GM21825 (cell line): ENCODE results near the gene ZNF491.
"Not testable (repeated sequence)": the region's sequence is repeated elsewhere in the genome, so short reads cannot be mapped to it uniquely, and the experiment has no call there.

Experiments used
- ATAC-seq: cut with Tn5 transposase; IDR thresholded peaks from one replicate; pipeline ENCODE4 v1.9.1; 2021; ENCODE audit warnings: mild to moderate bottlenecking, moderate library complexity; ENCODE audit not compliant: unreplicated experiment

Gene ZNF491

DNA sequence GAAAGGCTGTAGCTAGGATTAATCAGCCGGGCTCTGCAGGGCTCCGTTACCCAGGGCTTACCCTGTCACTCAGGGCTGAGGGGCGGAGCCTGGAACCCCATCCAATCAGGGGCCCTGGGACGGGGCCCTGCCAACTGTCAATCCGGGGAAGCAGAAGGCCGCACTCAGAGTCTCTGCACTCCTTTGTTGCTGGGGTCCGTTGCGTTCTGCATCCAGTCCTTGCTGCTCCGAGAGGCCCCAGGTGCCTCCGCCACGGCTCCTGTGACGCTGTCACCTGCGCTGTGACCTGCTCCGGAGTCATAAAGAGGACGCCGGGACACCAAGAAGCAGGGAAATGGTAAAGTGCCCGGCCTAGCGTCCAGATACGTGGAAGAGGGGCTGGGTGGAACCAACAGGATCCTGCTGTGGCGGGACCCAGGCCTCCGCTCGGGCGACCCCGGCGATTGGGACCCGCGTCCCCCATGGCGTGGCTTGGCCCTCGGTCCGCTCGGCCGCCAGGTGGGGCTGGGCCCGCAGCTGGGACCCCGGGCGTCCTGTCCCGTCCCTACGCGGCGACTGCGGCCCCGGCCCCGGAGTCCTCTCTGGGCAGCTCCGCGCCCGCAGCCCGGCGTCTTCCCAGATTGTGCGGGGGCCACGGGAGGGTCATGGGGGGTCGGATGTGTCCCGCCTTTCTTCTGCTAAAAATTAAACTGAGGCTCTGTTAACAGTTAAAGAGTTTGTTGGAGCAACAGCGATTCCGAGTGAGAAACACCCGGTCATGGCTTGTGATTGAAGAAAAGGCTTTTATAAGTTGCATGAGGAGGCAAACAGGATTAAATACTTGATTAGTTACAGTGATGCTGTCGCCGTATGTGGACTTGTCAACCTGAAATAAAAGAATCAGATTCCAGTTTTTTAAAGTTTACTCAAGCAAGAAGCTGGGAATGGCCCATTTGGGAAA lies at the start of gene ZNF491:
Gene ZNF491 (plus strand): TSS at position 133 of the 940 bp plus-strand sequence. CDS start 7,431 bp downstream, outside the sequence.
- ATAC-seq = peak; percentile 92

DNA sequence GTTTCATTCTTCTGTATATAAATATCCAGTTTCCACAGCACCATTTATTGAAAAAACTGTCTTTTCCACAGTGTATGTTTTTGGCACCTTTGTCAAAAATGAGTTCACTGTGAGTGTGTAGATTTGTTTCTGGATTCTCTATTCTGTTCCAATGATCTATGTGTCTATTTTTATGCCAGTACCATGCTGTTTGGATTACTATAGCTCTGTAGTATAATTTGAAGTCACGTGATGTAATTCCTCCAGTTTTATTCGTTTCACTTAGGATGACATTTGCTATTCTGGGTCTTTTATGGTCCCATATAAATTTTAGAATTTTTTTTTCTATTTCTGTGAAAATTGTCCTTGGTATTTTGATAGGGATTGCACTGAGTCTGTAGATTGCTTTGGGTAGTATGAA lies 48.6 kb upstream of the ZNF491 start:
- no peak for ATAC-seq

DNA sequence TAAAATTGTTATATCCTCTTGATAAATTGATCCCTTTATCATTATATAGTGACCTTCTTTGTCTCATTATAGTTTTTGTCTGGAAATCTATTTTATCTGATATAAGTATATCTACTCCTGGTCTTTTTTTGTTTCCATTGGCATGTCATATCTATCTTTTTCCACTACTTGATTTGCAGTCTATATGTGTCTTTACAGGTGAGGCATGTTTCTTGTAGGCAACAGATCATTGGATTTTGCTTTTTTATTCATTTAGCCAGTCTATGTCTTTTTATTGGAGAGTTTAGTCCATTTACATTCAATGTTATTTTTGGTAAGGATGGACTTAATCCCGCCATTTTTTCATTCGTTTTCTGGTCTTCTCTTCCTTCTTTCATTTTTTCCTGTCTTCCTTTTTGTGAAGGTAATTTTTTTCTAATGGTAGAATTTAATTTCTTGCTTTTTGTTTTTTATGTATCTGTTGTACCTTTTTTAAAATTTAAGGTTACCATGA lies 46.0 kb upstream of the ZNF491 start:
- no peak for ATAC-seq

DNA sequence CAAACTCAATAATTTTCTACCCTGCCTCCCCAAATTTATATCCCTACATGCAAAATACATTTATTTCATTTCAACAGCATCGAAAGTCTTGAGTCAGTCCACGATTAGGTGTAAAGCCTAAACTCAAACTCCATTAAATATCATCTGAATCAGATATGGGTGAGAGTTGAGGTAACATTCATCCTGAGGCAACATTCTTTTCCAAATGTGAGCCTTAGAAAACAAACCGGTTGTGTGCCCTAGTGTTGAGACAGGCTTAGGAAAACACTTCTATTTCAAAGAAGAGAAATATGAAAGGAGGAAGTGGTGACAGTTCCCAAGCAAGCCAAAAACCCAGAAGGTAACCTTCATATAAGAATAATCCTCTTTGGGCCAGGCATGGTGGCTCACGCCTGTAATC lies 43.7 kb upstream of the ZNF491 start:
- no peak for ATAC-seq

DNA sequence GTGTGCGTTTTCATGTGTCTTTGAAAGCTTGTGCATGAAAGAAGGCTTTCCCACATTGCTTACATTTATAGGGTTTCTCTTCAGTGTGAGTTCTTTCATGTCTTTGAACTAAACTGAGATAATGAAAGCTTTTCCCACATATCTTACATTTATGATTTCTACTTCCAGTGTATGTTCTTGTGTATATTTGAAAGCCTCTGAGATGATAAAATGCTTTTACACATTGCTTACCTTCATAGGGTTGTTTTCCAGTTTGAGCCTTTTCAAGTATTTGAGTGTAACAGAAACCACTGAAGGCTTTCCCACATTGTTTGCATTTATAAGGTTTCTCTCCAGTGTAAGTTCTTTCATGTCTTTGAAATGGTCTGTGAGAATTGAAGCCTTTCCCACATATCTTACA lies 41.4 kb upstream of the ZNF491 start:
- no peak for ATAC-seq

DNA sequence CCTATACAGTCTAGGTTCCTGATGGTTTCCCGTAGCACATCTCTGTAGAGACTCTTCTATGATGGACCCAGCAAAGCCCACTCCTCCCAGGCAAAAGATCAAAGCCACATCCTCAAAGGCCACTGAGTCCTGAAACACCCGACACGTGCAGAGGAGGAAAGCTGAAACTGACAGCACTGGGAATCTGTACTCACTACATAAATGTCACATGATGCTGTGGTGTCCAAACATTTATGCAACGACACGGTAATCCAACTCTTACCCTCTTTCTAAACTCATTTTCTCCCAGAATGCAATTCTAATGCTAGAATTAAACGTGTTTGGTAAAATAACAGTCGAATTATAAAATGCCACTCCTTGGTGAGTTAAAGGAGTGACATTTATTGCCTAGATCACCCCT lies 38.5 kb upstream of the ZNF491 start:
- ATAC-seq = no peak

DNA sequence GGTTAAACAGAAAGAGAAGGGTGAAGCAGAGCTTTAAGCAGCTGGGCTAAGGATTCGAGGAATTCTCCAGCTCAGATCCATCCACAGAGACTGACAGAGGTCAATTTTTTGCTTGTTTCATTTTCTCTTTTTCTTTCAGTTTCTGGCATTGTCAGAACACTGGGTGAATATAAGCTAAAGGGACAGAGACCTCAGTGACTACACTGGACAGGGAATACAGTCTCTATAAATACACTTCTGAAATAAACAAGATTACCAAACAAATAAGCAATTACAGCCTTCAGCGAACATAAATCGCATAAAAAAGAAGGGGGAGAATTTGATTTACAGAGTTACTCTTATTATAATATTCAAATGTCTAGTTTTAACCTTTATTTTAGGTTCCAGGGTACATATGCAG lies 35.2 kb upstream of the ZNF491 start:
- no peak for ATAC-seq

DNA sequence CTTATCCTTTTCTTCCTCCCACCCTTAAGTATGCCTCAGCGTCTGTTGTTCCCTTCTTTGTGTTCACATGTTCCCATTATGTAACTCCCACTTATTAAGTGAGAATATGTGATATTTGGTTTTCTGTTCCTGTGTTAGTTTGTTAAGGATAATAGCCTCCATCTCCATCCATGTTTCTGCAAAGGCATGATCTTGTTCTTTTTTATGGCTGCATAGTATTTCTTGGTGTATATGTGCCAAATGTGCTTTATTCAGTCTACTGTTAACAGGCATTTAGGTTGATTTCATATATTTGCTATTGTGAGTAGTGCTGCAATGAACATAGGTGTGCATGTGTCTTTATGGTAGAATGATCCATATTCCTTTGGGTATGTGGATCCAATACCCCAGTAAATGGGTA lies 34.7 kb upstream of the ZNF491 start:
- no peak for ATAC-seq

DNA sequence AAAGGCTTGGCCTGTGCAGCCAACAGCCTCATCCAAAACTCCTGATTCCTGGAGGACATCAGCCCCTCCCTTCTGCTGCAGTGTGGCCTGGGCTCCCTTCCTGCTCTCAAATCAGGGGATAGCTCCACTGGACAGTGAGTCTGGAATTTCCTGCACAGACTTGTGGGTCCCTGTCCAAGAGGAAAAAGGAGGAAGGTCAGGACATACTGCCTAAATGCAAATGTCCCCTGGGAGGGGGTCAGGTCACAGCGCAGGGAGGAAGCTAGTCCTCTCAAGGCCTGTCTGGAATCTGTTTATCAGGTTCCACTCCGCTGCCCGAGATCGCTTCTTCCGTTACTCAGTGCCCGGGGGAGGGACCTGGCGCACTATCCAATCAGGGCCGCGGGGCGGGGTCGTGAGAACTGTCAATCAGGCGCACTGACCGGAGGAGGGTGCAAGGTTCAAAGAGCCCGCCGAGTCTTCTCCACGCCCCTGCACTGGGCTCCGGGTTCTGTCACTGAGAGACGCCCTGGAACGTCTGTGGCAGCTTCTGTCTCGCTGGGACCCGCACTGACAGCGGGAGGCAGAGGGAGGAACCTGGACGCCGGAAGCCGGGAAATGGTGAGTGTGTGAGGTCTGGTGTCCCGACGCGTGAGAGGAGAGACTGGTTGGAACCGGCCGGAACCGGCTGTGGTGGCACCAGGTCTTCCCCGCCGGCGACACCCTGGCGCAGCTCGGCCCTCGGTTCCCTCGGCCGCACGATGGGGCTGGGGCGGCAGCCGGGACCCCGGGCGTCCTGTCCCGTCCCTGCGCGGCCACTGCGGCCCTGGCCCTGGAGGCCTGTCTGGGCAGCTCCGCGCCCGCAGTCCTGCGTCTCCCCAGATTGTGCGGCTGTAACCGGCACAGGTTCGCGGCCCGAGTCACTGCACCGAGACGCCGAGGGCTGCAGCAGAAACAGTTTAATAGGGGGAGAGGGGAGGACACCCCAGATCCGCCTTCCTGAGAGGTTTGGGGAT lies 31.4 kb upstream of the ZNF491 start, which contains the start of gene ZNF441:
Gene ZNF441 (plus strand): TSS at position 404 of the 995 bp plus-strand sequence. CDS start 194 bp downstream, at position 598.
- ATAC-seq = peak; percentile 85

DNA sequence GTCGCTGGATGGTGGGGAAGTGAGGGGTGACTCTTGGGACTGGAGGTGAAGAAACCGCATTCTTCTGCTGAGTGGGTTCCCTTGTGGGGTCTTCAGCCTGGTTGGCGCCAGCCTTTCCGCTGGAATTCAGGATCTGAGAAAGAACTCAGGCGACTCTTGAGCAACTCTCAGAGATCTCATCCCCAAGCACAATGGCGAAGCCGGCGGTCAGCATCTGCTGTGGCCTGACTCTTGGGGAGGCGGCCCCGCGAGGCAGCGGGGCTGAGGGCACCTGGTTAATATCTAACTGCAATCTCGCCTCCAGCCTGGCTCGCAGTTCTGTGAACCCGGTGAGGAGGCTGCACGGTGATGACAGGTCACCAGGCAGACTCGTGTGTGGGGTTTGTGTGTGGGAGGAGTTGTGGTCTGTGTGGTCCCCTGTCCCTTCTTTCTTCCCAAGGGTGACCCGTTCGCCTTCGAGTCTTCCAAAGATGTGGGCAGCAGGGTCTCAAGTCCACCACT lies 30.6 kb upstream of the ZNF491 start:
- peak; percentile 41 for ATAC-seq

DNA sequence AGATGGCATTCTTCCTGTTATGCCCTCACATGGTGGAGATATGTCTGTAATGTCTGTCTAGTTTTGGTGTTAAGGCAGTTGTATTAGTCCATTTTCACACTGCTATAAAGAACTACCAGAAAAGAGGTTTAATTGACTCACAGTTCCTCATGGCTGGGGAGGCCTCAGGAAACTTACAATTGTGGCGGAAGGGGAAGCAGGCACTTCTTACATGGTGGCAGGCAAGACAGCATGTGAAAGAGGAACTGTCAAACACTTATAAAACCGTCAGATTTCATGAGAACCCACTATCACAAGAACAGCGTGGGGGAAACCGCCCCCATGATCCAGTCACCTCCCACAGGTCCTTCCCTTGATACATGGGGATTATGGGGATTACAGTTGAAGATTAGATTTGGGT lies 28.3 kb upstream of the ZNF491 start:
- no peak for ATAC-seq

DNA sequence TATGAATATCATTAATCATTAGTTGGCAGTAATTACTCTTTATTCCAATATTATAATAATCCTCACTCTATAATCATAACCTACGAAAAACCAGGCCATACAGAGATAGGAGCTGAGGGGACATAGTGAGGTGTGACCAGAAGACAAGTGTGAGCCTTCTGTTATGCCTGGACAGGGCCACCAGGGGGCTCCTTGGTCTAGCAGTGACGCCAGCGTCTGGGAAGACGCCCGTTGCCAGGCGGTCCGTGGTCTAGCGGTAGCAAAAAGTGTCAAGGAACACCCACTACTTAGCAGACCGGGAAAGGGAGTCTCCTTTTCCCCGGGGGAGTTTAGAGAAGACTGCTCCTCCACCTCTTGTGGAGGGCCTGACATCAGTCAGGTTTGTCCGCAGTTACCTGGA lies 26.8 kb upstream of the ZNF491 start:
- not testable (repeated sequence) for ATAC-seq

DNA sequence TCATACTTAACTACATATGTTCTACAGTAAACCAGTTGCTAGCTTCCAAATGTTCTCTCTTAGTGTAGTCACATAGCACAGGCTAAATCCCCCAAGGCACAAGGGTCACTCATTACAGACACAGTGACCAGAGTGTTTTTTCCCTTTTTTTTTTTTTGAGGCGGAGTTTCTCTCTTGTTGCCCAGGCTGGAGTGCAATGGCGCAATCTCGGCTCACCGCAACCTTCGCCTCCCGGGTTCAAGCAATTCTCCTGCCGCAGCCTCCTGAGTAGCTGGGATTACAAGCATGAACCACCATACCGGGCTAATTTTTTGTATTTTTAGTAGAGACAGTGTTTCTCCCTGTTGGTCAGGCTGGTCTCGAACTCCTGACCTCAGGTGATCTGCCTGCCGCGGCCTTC lies 21.7 kb upstream of the ZNF491 start:
- not testable (repeated sequence) for ATAC-seq

DNA sequence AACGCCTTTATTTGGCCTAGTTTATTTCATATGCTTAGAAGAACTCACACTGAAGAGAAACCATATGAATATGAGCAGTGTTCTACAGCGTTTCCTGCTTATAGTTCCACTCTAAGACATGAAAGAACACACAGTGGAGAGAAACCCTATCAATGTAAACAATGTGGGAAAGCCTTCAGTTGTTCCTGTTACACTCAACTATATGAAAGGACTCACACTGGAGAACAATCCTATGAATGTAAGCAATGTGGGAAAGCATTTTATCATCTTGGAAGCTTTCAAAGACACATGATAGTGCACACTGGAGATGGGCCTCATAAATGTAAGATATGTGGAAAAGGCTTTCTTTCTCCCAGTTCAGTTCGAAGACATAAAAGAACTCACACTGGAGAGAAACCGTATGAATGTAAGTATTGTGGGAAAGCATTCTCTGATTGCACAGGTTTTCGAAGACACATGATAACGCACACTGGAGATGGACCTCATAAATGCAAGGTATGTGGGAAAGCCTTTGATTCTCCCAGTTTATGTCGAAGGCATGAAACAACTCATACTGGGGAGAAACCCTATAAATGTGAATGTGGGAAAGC lies 17.8 kb upstream of the ZNF491 start:
- no peak for ATAC-seq

DNA sequence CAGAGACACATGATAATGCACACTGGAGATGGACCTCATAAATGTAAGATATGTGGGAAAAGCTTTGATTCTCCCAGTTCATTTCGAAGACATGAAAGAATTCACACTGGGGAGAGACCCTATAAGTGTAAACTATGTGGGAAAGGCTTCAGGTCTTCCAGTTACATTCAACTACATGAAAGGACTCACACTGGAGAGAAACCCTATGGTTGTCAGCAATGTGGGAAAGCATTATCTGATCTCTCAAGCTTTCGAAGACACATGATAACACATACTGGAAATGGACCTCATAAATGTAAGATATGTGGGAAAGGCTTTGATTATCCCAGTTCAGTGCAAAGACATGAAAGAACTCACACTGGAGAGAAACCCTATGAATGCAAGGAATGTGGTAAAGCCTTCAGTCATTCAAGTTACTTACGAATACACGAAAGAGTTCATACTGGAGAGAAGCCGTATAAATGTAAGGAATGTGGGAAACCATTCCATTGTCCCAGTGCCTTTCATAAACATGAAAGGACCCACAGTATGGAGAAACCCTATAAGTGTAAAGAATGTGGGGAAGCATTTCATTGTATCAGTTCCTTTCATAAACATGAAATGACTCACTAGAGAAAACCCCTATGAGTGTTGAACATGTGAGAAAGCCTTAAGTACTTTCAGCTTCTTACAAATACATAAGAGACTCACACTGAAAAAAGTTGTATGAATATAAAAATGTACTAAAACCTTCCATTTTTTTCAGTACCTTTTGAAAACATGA lies 16.8 kb upstream of the ZNF491 start:
- no peak for ATAC-seq

DNA sequence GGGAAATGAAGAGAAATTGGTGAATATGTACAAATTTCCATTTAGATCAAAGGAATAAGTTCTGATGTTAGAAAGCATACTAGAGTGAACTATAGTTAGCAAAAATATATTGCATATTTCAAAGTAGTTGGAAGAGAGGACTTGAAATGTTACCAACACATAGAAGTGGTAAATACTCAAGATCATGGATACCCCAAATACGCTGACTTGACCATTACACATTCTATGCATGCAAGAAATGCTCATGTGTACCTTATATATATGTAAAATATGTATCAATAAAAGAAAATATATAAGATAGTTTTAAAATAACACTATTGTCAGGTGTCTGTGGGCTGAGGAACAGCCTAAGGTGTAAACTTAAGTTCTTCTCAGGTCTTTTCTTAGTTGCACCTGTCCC lies 14.6 kb upstream of the ZNF491 start:
- no peak for ATAC-seq

DNA sequence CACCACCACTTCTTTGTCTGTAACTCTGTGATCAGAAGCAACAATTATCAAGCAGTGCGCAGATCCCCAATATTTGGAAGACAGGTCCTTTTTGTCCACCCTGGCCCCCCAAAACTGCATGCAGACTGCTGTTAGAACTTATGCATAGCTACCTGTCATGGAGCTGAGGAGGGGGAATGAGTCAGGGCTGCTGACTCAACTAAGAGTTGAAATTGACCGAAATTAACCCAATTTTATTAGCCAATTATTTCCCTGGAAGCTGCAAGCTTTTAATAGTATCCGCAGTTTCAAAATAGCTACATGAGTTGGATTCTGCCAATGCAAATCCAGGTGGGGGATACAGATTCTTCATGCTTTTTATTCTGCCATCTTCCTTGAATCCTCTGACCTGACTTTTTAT lies 14.0 kb upstream of the ZNF491 start:
- ATAC-seq = no peak

DNA sequence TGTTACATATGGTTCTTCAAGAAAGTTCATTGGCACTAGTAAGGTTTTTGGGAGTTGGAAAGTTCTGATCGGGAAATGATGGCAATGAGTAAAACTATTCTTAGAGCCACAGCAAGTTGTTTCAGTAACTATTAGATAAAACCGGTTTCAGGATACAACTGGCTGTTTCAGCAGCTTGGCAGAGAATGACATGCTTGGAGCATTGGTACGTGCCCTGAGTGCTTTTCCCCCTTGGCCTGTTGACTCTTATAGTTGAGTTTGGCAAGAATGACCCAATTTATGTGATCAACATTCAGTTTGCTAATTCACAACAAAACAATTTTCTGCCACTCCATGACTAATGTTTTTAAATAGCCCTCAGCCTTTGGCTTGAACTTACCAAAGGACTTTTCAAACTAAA lies 10.8 kb upstream of the ZNF491 start:
- no peak for ATAC-seq

DNA sequence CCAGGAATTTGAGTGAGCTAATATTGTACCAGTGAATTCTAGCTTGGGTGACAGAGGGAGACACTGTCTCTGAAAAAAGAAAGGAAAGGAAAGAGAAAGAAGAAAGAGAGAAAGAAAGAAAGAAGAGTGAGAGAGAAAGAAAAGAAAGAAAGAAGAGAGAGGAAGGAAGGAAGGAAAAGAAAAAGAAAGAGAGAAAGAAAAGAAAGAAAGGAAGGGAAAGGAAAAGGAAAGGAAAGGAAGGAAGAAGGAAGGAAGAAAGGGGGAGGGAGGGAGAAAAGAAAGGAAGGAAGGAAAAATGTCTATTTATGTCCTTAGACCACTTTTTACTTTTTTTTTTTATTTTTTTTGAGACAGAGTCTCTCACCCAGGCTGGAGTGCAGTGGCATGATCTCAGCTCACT lies 5.4 kb upstream of the ZNF491 start:
- ATAC-seq = no peak

DNA sequence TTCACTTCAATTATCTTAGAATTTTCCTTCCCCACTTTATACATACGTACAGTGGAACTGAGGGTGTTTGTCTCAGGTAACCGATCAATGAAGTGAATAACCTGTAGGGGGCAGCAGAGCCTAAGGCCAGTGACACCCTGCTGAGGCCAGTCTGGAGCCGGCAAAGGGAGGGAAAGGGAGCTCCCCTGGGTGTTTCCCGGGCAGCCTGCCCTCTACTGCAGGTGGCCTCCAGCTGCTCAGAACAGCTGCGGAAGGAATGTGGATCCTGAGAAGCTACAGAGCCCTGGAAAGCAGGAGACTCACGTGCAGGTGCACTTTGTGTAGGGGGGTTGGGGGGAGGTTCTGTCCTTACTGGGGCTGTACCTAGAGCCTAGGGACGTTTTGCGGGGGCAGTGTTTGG lies 832 bp upstream of the ZNF491 start:
- no peak for ATAC-seq
